OCI-LY7 (cell line): ENCODE measurements around the gene ENOSF1. TPM values are rescaled to one million over a fixed set of nuclear protein-coding genes. Genes with fewer than 3 reads are reported as not detected.
"Not testable (repeated sequence)": the region's sequence is repeated elsewhere in the genome, so short reads cannot be mapped to it uniquely, and the experiment has no call there.

Source experiments
- BruUV-seq: library from RNA; stranded (reverse); fragments of 400-500 nt; replicated peaks from 2 replicates; lab custom pipeline; 2021; lab: Mats Ljungman, UMichigan
- CTCF ChIA-PET: fragments of 300-600 bp; sonication (Branson Sonifier 250); formaldehyde crosslinking; loops from one replicate; lab custom pipeline; 2022; ENCODE audit warnings: antibody characterized with exemption; ENCODE audit not compliant: unreplicated experiment; lab: Charles Lee
- POLR2A ChIA-PET: fragments of 300-600 bp; sonication (Branson Sonifier 250); formaldehyde crosslinking; loops from one replicate; lab custom pipeline; 2022; ENCODE audit warnings: antibody characterized with exemption; lab: Charles Lee
- DNase-seq: peaks from one replicate; pipeline ENCODE4 v3.0.0-alpha.2; 2015; ENCODE audit warnings: low spot score
- H2AFZ ChIP-seq: fragments of 200-600 bp; sonication (generic), shearing (Covaris generic); 2 replicates; pipeline ENCODE4 v1.6.1; 2014; ENCODE audit warnings: mild to moderate bottlenecking, antibody characterized with exemption, low read length, moderate library complexity
- H3K27ac ChIP-seq: fragments of 200-600 bp; sonication (generic); 2 replicates; pipeline ENCODE4 v1.5.1; 2014; ENCODE audit warnings: mixed run types, low read depth, mild to moderate bottlenecking, moderate library complexity, low read length, inconsistent platforms; ENCODE audit not compliant: poor library complexity, severe bottlenecking
- H3K36me3 ChIP-seq: fragments of 200-600 bp; sonication (generic); 2 replicates; pipeline ENCODE4 v1.6.1; 2014; ENCODE audit warnings: mild to moderate bottlenecking, antibody characterized with exemption, low read length, moderate library complexity, mixed read lengths; ENCODE audit not compliant: insufficient read depth
- H3K4me1 ChIP-seq: fragments of 200-600 bp; sonication (generic); 2 replicates; pipeline ENCODE4 v1.5.1; 2014; ENCODE audit warnings: mild to moderate bottlenecking, low read length; ENCODE audit not compliant: insufficient read depth, poor library complexity, severe bottlenecking
- H3K4me2 ChIP-seq: fragments of 200-600 bp; sonication (generic); 2 replicates; pipeline ENCODE4 v1.6.1; 2014; ENCODE audit warnings: mild to moderate bottlenecking, low read length
- H3K4me3 ChIP-seq: fragments of 200-600 bp; sonication (generic); 2 replicates; pipeline ENCODE4 v1.5.1; 2014; ENCODE audit warnings: mild to moderate bottlenecking, low read depth, low read length; ENCODE audit not compliant: poor library complexity, severe bottlenecking
- H3K79me2 ChIP-seq: fragments of 200-600 bp; sonication (generic); 2 replicates; pipeline ENCODE4 v1.6.1; 2016; ENCODE audit warnings: low read depth, mild to moderate bottlenecking, low read length, moderate library complexity, mixed read lengths; ENCODE audit not compliant: insufficient read depth
- H3K9me2 ChIP-seq: fragments of 200-600 bp; sonication (generic); 2 replicates; pipeline ENCODE4 v1.6.1; 2016; ENCODE audit warnings: mild to moderate bottlenecking, low read length, mixed read lengths; ENCODE audit not compliant: insufficient read depth
- H3K9me3 ChIP-seq: fragments of 200-600 bp; sonication (generic); 2 replicates; pipeline ENCODE4 v1.6.1; 2014; ENCODE audit warnings: mild to moderate bottlenecking, mixed run types, low read length, mixed read lengths
- H4K20me1 ChIP-seq: fragments of 200-600 bp; sonication (generic); 2 replicates; pipeline ENCODE4 v1.6.1; 2014; ENCODE audit warnings: mild to moderate bottlenecking, antibody characterized with exemption, low read length, moderate library complexity, mixed read lengths; ENCODE audit not compliant: insufficient read depth
- CTCF ChIP-seq: fragments of 200-600 bp; sonication (generic); conservative IDR thresholded peaks from 2 replicates; pipeline ENCODE4 v1.5.1; 2014; ENCODE audit warnings: mild to moderate bottlenecking, antibody characterized with exemption, low read length, moderate library complexity, mixed read lengths
- EZH2phosphoT487 ChIP-seq: fragments of 200-600 bp; sonication (generic); IDR thresholded peaks from 2 replicates; pipeline ENCODE4 v1.6.1; 2018; ENCODE audit warnings: low read depth, borderline replicate concordance, mild to moderate bottlenecking, mixed run types, antibody characterized with exemption, low read length, moderate library complexity, mixed read lengths
- intact Hi-C: fragments of 100-400 bp; cut with micrococcal nuclease; formaldehyde crosslinking; loops from one replicate; pipeline ENCODE4 v1.10.0; 2022; ENCODE audit not compliant: unreplicated experiment
- total RNA-seq, 2 experiments: library from RNA; depleted of rRNA in 1 of 2; stranded (reverse); fragments of >200 nt in 1 of 2; shearing (Covaris generic) in 1 of 2; gene quantifications; 2 replicates each; pipeline ENCODE4 v1.2.3, GENCODE V29; 2014 to 2022

Gene ENOSF1
- total RNA-seq, 2 experiments from 2014 or later = 40.1 to 44.0 TPM

DNA sequence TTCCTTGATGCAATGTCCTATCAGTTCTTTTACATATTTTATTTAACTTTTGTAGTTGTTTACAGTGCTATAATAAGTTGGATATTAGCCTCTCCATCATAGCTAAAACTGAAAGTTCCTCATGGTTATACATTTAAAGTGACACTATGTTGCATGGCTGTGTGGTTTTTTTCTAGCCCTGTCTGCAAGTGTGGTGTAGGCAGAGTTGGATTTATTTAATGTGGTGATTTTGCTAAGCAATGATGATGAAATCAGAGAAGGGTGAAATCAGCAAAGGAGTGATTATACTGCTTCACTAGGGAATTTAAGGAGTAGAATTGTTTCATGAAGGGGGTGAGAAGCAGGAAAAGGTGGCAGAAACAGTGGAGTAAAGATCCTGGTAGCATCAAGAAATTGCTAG is 18.3 kb upstream of the ENOSF1 start:
- no peak for DNase-seq
- H3K4me2 ChIP-seq = no peak overlapping the region
- BruUV-seq = no TSS peak
- H4K20me1 ChIP-seq = no peaks in the 10 kb centered on the region
- CTCF ChIA-PET = no interaction called here
- H2AFZ ChIP-seq = no peak overlapping the region
- no peaks in the 10 kb centered on the region for H3K4me1 ChIP-seq
- H3K4me3 ChIP-seq = no peak overlapping the region
- H3K27ac ChIP-seq = no peak overlapping the region
- intact Hi-C loops = no loop called here
- no peaks in the 10 kb centered on the region for H3K9me2 ChIP-seq
- TF ChIP-seq EZH2phosphoT487 (no peak), CTCF (no peak)
- POLR2A ChIA-PET = no interaction called here
- no peaks in the 10 kb centered on the region for H3K36me3 ChIP-seq
- H3K9me3 ChIP-seq = no peaks in the 10 kb centered on the region
- no peaks in the 10 kb centered on the region for H3K79me2 ChIP-seq

DNA sequence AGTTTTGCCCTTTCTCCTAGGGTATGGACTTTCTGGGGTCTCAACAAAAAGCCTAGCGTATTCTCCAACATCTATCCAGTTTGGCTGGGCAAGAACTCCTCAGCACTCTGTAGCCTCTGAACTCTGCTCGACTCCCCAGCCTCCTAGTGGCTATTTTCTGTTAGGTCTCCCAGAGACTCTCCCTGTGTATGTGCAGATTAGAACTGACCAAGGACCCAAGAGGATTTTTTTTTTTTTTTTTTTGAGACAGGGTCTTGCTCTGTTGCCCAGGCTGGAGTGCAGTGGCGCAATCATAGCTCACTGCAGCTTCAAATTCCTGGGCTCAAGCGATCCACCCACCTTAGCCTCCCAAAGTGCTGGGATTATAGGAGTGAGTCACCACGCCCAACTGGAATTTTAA is 17.7 kb upstream of the ENOSF1 start:
- intact Hi-C loops = not testable (repeated sequence)

DNA sequence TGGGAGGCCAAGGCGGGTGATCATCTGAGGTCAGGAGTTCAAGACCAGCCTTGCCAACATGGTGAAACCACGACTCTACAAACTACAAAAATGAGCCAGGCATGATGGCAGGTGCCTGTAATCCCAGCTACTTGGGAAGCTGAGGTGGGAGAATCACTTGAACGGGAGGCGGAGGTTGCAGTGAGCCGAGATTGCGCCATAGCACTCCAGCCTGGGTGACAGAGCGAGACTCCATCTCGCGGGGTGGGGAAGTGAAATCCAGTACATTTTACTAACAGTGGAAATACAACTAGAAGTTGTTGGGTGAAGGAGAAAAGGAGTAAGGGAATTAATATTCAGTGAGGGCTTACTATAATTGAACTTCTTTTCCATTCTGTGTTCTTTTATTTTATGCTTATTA is 13.2 kb upstream of the ENOSF1 start:
- Histone ChIP-seq H3K9me2 (no peaks in the 10 kb centered on the region), H3K4me2 (no peak overlapping the region), H3K4me3 (no peak overlapping the region), H4K20me1 (no peaks in the 10 kb centered on the region), H3K79me2 (no peaks in the 10 kb centered on the region), H3K4me1 (no peaks in the 10 kb centered on the region), H3K27ac (no peak overlapping the region), H2AFZ (no peak overlapping the region), H3K36me3 (no peaks in the 10 kb centered on the region), H3K9me3 (no peaks in the 10 kb centered on the region)
- TF ChIP-seq CTCF (no peak), EZH2phosphoT487 (no peak)
- no TSS peak for BruUV-seq
- ChIA-PET POLR2A (no interaction called here), CTCF (no interaction called here)
- intact Hi-C loops = no loop called here
- DNase-seq = no peak

More for the DNA sequence above, 17.7 kb upstream of the ENOSF1 start:
- POLR2A ChIA-PET, CTCF ChIA-PET, H3K9me3 ChIP-seq, BruUV-seq, DNase-seq, H2AFZ ChIP-seq, H3K27ac ChIP-seq, H3K4me3 ChIP-seq, H3K79me2 ChIP-seq, H3K4me1 ChIP-seq, H3K9me2 ChIP-seq, H3K36me3 ChIP-seq, H3K4me2 ChIP-seq, H4K20me1 ChIP-seq: not testable (repeated sequence)
